Endothelial cell of umbilical vein (primary cell): ENCODE measurements around the gene RRP15. TPM values are rescaled to one million over a fixed set of nuclear protein-coding genes. Genes with fewer than 3 reads are reported as not detected.

Source experiments
- BruUV-seq: library from RNA; stranded (reverse); fragments of 400-500 nt; replicated peaks from 2 replicates; lab custom pipeline; 2021; lab: Mats Ljungman, UMichigan
- CTCF ChIA-PET: fragments of 300-600, 350-600 bp; sonication (Branson Sonifier 250); formaldehyde crosslinking; loops from one replicate; lab custom pipeline; 2021; ENCODE audit warnings: antibody characterized with exemption, inconsistent platforms; lab: Charles Lee
- POLR2A ChIA-PET: fragments of 300-600, 350-600 bp; sonication (Branson Sonifier 250); formaldehyde crosslinking; loops from one replicate; lab custom pipeline; 2021; ENCODE audit warnings: antibody characterized with exemption, inconsistent platforms; lab: Charles Lee
- DNase-seq: peaks from one replicate; pipeline ENCODE4 v3.0.0-alpha.2; 2011; ENCODE audit warnings: low read depth, low spot score
- FAIRE-seq: peaks from 2 replicates; lab custom pipeline; 2011; peaks lifted over from hg19 to GRCh38; lab: Jason Lieb, UNC
- H2AFZ ChIP-seq: 2 replicates; pipeline ENCODE4 v1.6.0; 2012; ENCODE audit warnings: low read depth, low read length, control low read depth, inconsistent platforms
- H3K27ac ChIP-seq: 2 replicates; pipeline ENCODE4 v1.5.1; 2011; ENCODE audit warnings: low read depth, mild to moderate bottlenecking, control low read depth, low read length, moderate library complexity; ENCODE audit not compliant: insufficient read depth
- H3K27me3 ChIP-seq, 2 experiments: 2 replicates each; pipeline versions ENCODE4 v1.6.0 to v1.6.1; 2011; ENCODE audit warnings: low read length in 2 of 2, mixed read lengths in 1 of 2; ENCODE audit not compliant: control insufficient read depth in 2 of 2, insufficient read depth in 2 of 2
- H3K36me3 ChIP-seq, 2 experiments: 2 replicates in 1 of 2; 3 replicates in 1 of 2; pipeline ENCODE4 v1.5.1; 2011; ENCODE audit warnings: low read length in 2 of 2, mild to moderate bottlenecking in 1 of 2, moderate library complexity in 1 of 2; ENCODE audit not compliant: control insufficient read depth in 2 of 2, insufficient read depth in 2 of 2; ENCODE audit errors: extremely low read depth in 1 of 2
- H3K4me1 ChIP-seq: 3 replicates; pipeline ENCODE4 v1.5.1; 2011; ENCODE audit warnings: mild to moderate bottlenecking, low read length; ENCODE audit not compliant: control insufficient read depth, insufficient read depth; ENCODE audit errors: extremely low read depth
- H3K4me2 ChIP-seq: 2 replicates; pipeline ENCODE4 v1.6.1; 2011; ENCODE audit warnings: low read length, control low read depth, mixed read lengths; ENCODE audit not compliant: insufficient read depth
- H3K4me3 ChIP-seq, 3 experiments: fragments of 200-600 bp in 1 of 3; sonication (generic), shearing (Covaris generic) in 1 of 3; replicated peaks in 1 of 3; 2 replicates each; pipeline ENCODE4 v1.5.1; 2011 to 2016; ENCODE audit warnings: control low read depth in 3 of 3, low read length in 3 of 3, mild to moderate bottlenecking in 2 of 3, inconsistent platforms in 1 of 3, low read depth in 1 of 3, moderate library complexity in 1 of 3; ENCODE audit not compliant: insufficient read depth in 1 of 3
- H3K79me2 ChIP-seq: 2 replicates; pipeline ENCODE4 v1.6.0; 2012; ENCODE audit warnings: low read length, inconsistent platforms; ENCODE audit not compliant: control insufficient read depth, insufficient read depth
- H3K9ac ChIP-seq: replicated peaks from 2 replicates; pipeline ENCODE3; 2011; ENCODE audit warnings: low read length, control low read depth; ENCODE audit not compliant: insufficient read depth; ENCODE audit errors: extremely low read depth
- H3K9me1 ChIP-seq: replicated peaks from 3 replicates; pipeline ENCODE4 v1.6.0; 2011; ENCODE audit warnings: mild to moderate bottlenecking, low read length; ENCODE audit not compliant: control insufficient read depth, insufficient read depth; ENCODE audit errors: extremely low read depth
- H3K9me3 ChIP-seq: replicated peaks from 2 replicates; pipeline ENCODE4 v1.5.1; 2012; ENCODE audit warnings: low read length, inconsistent platforms; ENCODE audit not compliant: control insufficient read depth, insufficient read depth
- H4K20me1 ChIP-seq: replicated peaks from 2 replicates; pipeline ENCODE3; 2011; ENCODE audit warnings: mild to moderate bottlenecking, low read length; ENCODE audit not compliant: control insufficient read depth, insufficient read depth; ENCODE audit errors: extremely low read depth
- CTCF ChIP-seq, 2 donors: IDR thresholded peaks; 1 replicate in 1 of 2; 2 replicates in 1 of 2; pipeline ENCODE4 v1.5.1; 2011; ENCODE audit warnings: low read length in 2 of 2, mild to moderate bottlenecking in 2 of 2, moderate library complexity in 2 of 2, control low read depth in 1 of 2, inconsistent platforms in 1 of 2, low read depth in 1 of 2; ENCODE audit not compliant: insufficient read depth in 1 of 2; ENCODE audit errors: extremely low read depth in 1 of 2
- EZH2 ChIP-seq: IDR thresholded peaks from 2 replicates; pipeline ENCODE4 v1.6.1; 2012; ENCODE audit warnings: borderline replicate concordance, low read depth, mild to moderate bottlenecking, moderate library complexity, low read length, inconsistent platforms; ENCODE audit not compliant: severe bottlenecking
- FOS ChIP-seq: IDR thresholded peaks from 2 replicates; pipeline ENCODE4 v1.6.1; 2011; ENCODE audit warnings: mild to moderate bottlenecking, low read length, moderate library complexity, borderline replicate concordance; ENCODE audit not compliant: insufficient read depth
- MAX ChIP-seq: IDR thresholded peaks from 2 replicates; pipeline ENCODE4 v1.6.1; 2011; ENCODE audit not compliant: insufficient read depth, insufficient read length
- POLR2AphosphoS5 ChIP-seq: IDR thresholded peaks from 2 replicates; pipeline ENCODE4 v1.6.1; 2012; ENCODE audit warnings: low read depth, mild to moderate bottlenecking, control low read depth, low read length, moderate library complexity; ENCODE audit not compliant: insufficient read depth
- dilution Hi-C: fragments of 300-500 bp; cut with MboI; formaldehyde crosslinking; loops from one replicate; pipeline ENCODE4 v1.15.0; 2019; ENCODE audit warnings: low sequenced_read_pairs; ENCODE audit not compliant: extremely low pct_ligation_motif_present
- intact Hi-C: fragments of 100-400 bp; cut with micrococcal nuclease; formaldehyde crosslinking; loops from one replicate; pipeline ENCODE4 v1.10.0; 2022
- polyA plus RNA-seq, 4 experiments: library from polyadenylated mRNA; depleted of rRNA in 3 of 4; stranded (reverse) in 3 of 4; unstranded in 1 of 4; fragments of >200 nt; gene quantifications; 2 replicates each; pipeline versions ENCODE4 v1.2.1 to v1.2.3, GENCODE V29; 2011 to 2012; ENCODE audit warnings: missing spikeins in 1 of 4
- total RNA-seq: library from RNA; stranded (reverse); gene quantifications from 2 replicates; pipeline ENCODE4 v1.2.3, GENCODE V29; 2021

Gene RRP15
- total and polyA plus RNA-seq, 2 donors (not counting 3 experiments of a cell fraction or from before 2014, with no cell fraction given) = 1.0 to 17.3 TPM

GRCh38 chr1:218376722-218377121 is 91.6 kb downstream of the RRP15 start:
- Histone ChIP-seq H4K20me1 (no peaks in the 10 kb centered on the region), H3K27ac (peak overlapping the region; percentile 72), H3K27me3 (no peaks in the 10 kb centered on the region), H3K4me3 (no peak overlapping the region), H3K9me3 (no peaks in the 10 kb centered on the region), H3K9me1 (no peaks in the 10 kb centered on the region), H3K9ac (peak overlapping the region; percentile 58), H2AFZ (no peak overlapping the region), H3K79me2 (no peaks in the 10 kb centered on the region), H3K4me1 (peaks cover 47% of the 10 kb centered on the region), H3K4me2 (peak overlapping the region; percentile 1), H3K36me3 (no peaks in the 10 kb centered on the region)
- no peak for FAIRE-seq
- BruUV-seq = TSS peak; percentile 48
- DNase-seq = no peak
- dilution Hi-C loops = no loop called here
- intact Hi-C loops = loop anchor here (1.0 to 5.0 kb wide), 7 partner anchors 14 to 951 kb away; partner anchors contain the start of gene TGFB2
- CTCF ChIA-PET = interaction anchor here (0.7 to 1.9 kb wide), 7 partner anchors 8 to 1191 kb away, joined by 3 to 6 read pairs (median 3); no protein-coding TSS in a partner anchor
- POLR2A ChIA-PET = interaction anchor here (1.5 kb wide), 1 partner anchor 14 kb away, joined by 3 read pairs; no protein-coding TSS in a partner anchor
- TF ChIP-seq CTCF (IDR thresholded peaks at IDR 0.05; ENCODE audit: extremely low read depth in 1 of 2, insufficient read depth in 1 of 2, low read depth in 1 of 2, low read length in 2 of 2) (no peak), POLR2AphosphoS5 (no peak), MAX (no peak), EZH2 (no peak), FOS (no peak)
